IPS-NIHi11 (cell line): ENCODE results near the gene TCP11L2.

Experiments used
- DNase-seq: peaks from one replicate; pipeline ENCODE4 v3.0.0; 2012; ENCODE audit warnings: mixed read lengths, low spot score

The TCP11L2 gene

GRCh38 chr12:106302401-106303201 lies at the start of gene TCP11L2:
TCP11L2 (plus strand) TSS chr12:106302733; CDS start chr12:106311076, 8,343 bp downstream.
- peak; percentile 95 for DNase-seq

GRCh38 chr12:106254724-106255123 lies 47.8 kb upstream of the TCP11L2 start:
- peak; percentile 70 for DNase-seq

- no peak for DNase-seq
These were observed 47.0 kb upstream of the TCP11L2 start for GRCh38 chr12:106255493-106255892.

- no peak for DNase-seq
These were observed 46.6 kb upstream of the TCP11L2 start for GRCh38 chr12:106255952-106256351.

GRCh38 chr12:106256524-106256923 lies 46.0 kb upstream of the TCP11L2 start:
- DNase-seq: no peak

- DNase-seq: no peak
These were observed 44.3 kb upstream of the TCP11L2 start for GRCh38 chr12:106258226-106258625.

- no peak for DNase-seq
These were observed 43.6 kb upstream of the TCP11L2 start for GRCh38 chr12:106258935-106259334.

- no peak for DNase-seq
These were observed 37.4 kb upstream of the TCP11L2 start for GRCh38 chr12:106265116-106265515.

GRCh38 chr12:106267535-106267934 lies 35.0 kb upstream of the TCP11L2 start:
- no peak for DNase-seq

GRCh38 chr12:106269150-106269771 lies 33.3 kb upstream of the TCP11L2 start:
- DNase-seq: no peak

GRCh38 chr12:106271575-106272505 lies 30.7 kb upstream of the TCP11L2 start:
- no peak for DNase-seq

GRCh38 chr12:106273491-106273890 lies 29.0 kb upstream of the TCP11L2 start:
- no peak for DNase-seq

GRCh38 chr12:106274012-106274411 lies 28.5 kb upstream of the TCP11L2 start:
- DNase-seq: no peak

- DNase-seq: no peak
These were observed 27.9 kb upstream of the TCP11L2 start for GRCh38 chr12:106274575-106275121.

GRCh38 chr12:106275458-106275857 lies 27.1 kb upstream of the TCP11L2 start:
- no peak for DNase-seq

GRCh38 chr12:106276032-106276740 lies 26.3 kb upstream of the TCP11L2 start:
- no peak for DNase-seq

GRCh38 chr12:106280106-106280505 lies 22.4 kb upstream of the TCP11L2 start:
- DNase-seq: no peak

- DNase-seq: no peak
These were observed 21.3 kb upstream of the TCP11L2 start for GRCh38 chr12:106281056-106281782.

- DNase-seq: no peak
These were observed 20.7 kb upstream of the TCP11L2 start for GRCh38 chr12:106281804-106282203.

- DNase-seq: peak; percentile 77
These were observed 20.0 kb upstream of the TCP11L2 start for GRCh38 chr12:106282457-106283097.
